Ishikawa (cell line): Measurements from ENCODE around the gene USE1.

Experiments
- CEBPB ChIP-seq: IDR thresholded peaks from 2 replicates; pipeline ENCODE4 v1.6.1; 2012
- CREB1 ChIP-seq: IDR thresholded peaks from 2 replicates; pipeline ENCODE4 v1.6.1; 2012; ENCODE audit warnings: low read depth
- EGR1 ChIP-seq: IDR thresholded peaks from 2 replicates; pipeline ENCODE4 v1.6.1; 2012
- EP300 ChIP-seq: IDR thresholded peaks from 2 replicates; pipeline ENCODE4 v1.6.1; 2012; ENCODE audit warnings: borderline replicate concordance
- FOXM1 ChIP-seq: IDR thresholded peaks from 2 replicates; pipeline ENCODE4 v1.6.1; 2012; ENCODE audit warnings: low read depth, borderline replicate concordance
- MAX ChIP-seq: IDR thresholded peaks from 2 replicates; pipeline ENCODE4 v1.6.1; 2012
- NFIC ChIP-seq: IDR thresholded peaks from 2 replicates; pipeline ENCODE4 v1.6.1; 2012
- RAD21 ChIP-seq: IDR thresholded peaks from 2 replicates; pipeline ENCODE4 v1.6.1; 2012; ENCODE audit warnings: low read depth
- REST ChIP-seq: IDR thresholded peaks from 2 replicates; pipeline ENCODE4 v1.6.1; 2012; ENCODE audit warnings: low read depth, mild to moderate bottlenecking
- TAF1 ChIP-seq: IDR thresholded peaks from 2 replicates; pipeline ENCODE4 v1.6.1; 2012; ENCODE audit warnings: low read depth, mild to moderate bottlenecking
- TCF12 ChIP-seq: IDR thresholded peaks from 2 replicates; pipeline ENCODE4 v1.6.1; 2012; ENCODE audit warnings: low read depth
- TEAD4 ChIP-seq: IDR thresholded peaks from 2 replicates; pipeline ENCODE4 v1.6.1; 2012
- YY1 ChIP-seq: IDR thresholded peaks from 2 replicates; pipeline ENCODE4 v1.6.1; 2012; ENCODE audit warnings: low read depth
- ZBTB7A ChIP-seq: IDR thresholded peaks from 2 replicates; pipeline ENCODE4 v1.6.1; 2012; ENCODE audit warnings: low read depth
- TF ChIP-seq, protein P1 (sequence below): IDR thresholded peaks from 2 replicates; pipeline ENCODE4 v1.6.1; 2012

Gene USE1

GRCh38 chr19:17249887-17250548 is 34.9 kb downstream of the USE1 start:
- TF ChIP-seq RAD21 (no peak), CEBPB (no peak), CREB1 (no peak), YY1 (no peak), TCF12 (no peak), ZBTB7A (no peak), NFIC (no peak), EP300 (no peak), TEAD4 (no peak), REST (no peak), TAF1 (no peak), EGR1 (no peak)
- TF ChIP-seq, protein P1, sequence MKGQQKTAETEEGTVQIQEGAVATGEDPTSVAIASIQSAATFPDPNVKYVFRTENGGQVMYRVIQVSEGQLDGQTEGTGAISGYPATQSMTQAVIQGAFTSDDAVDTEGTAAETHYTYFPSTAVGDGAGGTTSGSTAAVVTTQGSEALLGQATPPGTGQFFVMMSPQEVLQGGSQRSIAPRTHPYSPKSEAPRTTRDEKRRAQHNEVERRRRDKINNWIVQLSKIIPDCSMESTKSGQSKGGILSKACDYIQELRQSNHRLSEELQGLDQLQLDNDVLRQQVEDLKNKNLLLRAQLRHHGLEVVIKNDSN: no peak

DNA sequence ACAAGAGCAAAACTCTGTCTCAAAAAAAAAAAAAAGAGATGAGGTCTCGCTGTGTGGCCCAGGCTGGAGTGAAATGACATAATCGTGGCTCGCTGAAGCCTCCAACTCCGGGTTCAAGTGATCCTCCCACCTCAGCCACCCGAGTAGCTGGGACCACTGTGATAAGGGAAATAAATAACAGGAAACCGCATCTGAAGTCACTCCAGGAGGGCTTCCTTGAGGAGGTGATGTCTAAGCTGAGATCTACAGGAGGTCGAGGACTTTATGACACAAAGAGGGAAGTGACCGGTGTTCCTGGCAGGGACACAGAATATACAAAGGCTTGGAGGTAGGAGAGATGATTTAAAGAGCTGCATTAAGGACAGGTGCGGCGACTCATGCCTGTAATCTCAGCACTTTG is 39.5 kb downstream of the USE1 start:
- TF ChIP-seq ZBTB7A: no peak
- TF ChIP-seq TAF1: no peak
- no peak for TF ChIP-seq YY1
- no peak for TF ChIP-seq REST
- no peak for TF ChIP-seq TCF12
- no peak for TF ChIP-seq CEBPB
- no peak for TF ChIP-seq CREB1
- no peak for TF ChIP-seq RAD21
- no peak for TF ChIP-seq EP300
- no peak for TF ChIP-seq EGR1

DNA sequence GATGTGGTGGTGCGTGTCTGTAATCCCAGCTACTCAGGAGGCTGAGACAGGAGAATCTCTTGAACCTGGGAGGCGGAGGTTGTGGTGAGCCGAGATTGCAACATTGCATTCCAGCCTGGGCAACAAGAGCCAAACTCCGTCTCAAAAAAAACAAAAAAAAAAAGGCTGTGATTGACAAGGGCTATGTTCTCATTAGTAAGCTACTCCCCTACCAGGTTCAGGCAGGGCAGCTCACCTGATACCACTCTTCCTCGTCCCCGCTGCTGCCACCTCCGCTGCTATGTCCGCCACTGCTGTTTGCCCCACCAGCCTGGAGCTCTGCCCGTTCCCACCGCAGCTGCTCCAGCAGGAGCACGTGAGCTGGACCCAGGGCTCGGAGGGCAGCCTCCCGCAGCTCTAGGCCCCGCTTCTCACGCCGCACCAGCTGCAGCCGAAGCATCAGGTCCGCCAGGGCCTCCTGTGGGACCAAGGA is 40.0 kb downstream of the USE1 start:
- TF ChIP-seq CREB1: no peak
- no peak; the same call in 1 of the 2 replicates for TF ChIP-seq NFIC
- TF ChIP-seq ZBTB7A: no peak
- TF ChIP-seq TCF12: peak; percentile 16; the same call in 1 of the 2 replicates
- TF ChIP-seq TEAD4: peak; percentile 77
- TF ChIP-seq YY1: 0 out of 2 replicates have a peak, but pooled peaks have one; percentile 12
- TF ChIP-seq EP300: no peak
- TF ChIP-seq REST: no peak
- TF ChIP-seq, protein P1: no peak; the same call in none of the 2 replicates
- TF ChIP-seq CEBPB: peak; percentile 94
- no peak for TF ChIP-seq MAX
- TF ChIP-seq EGR1: no peak
- TF ChIP-seq FOXM1: no peak
- TF ChIP-seq TAF1: no peak
- no peak for TF ChIP-seq RAD21

- TF ChIP-seq CEBPB: no peak
- TF ChIP-seq RAD21: no peak
- TF ChIP-seq TCF12: no peak
- TF ChIP-seq CREB1: no peak
- no peak for TF ChIP-seq TEAD4
- TF ChIP-seq, protein P1: no peak
- TF ChIP-seq YY1: no peak
- no peak for TF ChIP-seq TAF1
Observed at GRCh38 chr19:17256130-17256529, 41.0 kb downstream of the USE1 start.
